Pancreas (tissue), 10 donors: Measurements from ENCODE around the gene MAP3K5. TPM values are rescaled to one million over a fixed set of nuclear protein-coding genes. Genes with fewer than 3 reads are reported as not detected.

Experiments
- ATAC-seq, 4 donors: fragments of 200-7000 bp; cut with Tn5 transposase; one replicate each; pipeline versions ENCODE4 v1.8.0 to v1.9.1; 2020; ENCODE audit warnings: mild to moderate bottlenecking in 4 of 4, moderate library complexity in 4 of 4
- DNase-seq, 6 donors: peaks; one replicate each; pipeline ENCODE4 v3.0.0-alpha.2; 2020
- FAIRE-seq: peaks from 2 replicates; lab custom pipeline; 2012; peaks lifted over from hg19 to GRCh38; lab: Jason Lieb, UNC
- H3K27ac ChIP-seq, 4 donors: fragments of 200-600 bp; sonication (generic); 1 replicate in 3 of 4; 2 replicates in 1 of 4; pipeline versions ENCODE4 v1.5.0 to v1.8.0; 2020
- H3K27me3 ChIP-seq, 4 donors: fragments of 200-600 bp; one replicate each; pipeline ENCODE4 v1.8.0; 2021
- H3K36me3 ChIP-seq, 3 donors: fragments of 200-600 bp; sonication (generic) in 1 of 3; one replicate each; pipeline versions ENCODE4 v1.5.0 to v1.8.0; 2020 to 2021
- H3K4me1 ChIP-seq, 3 donors: fragments of 200-600 bp; one replicate each; pipeline ENCODE4 v1.8.0; 2021
- H3K4me3 ChIP-seq, 4 donors: fragments of 200-600 bp; sonication (generic) in 2 of 4; one replicate each; pipeline versions ENCODE4 v1.5.0 to v1.8.0; 2020 to 2021
- H3K9me3 ChIP-seq, 4 donors: fragments of 200-600 bp; one replicate each; pipeline ENCODE4 v1.8.0; 2021
- CTCF ChIP-seq, 4 donors: fragments of 200-600 bp; sonication (generic) in 3 of 4; IDR thresholded peaks; one replicate each; pipeline versions ENCODE4 v1.5.0 to v1.8.0; 2021; ENCODE audit warnings: antibody characterized with exemption in 4 of 4
- WGBS, 2 donors: extraction: QIAGEN DNeasy Blood & Tissue Kit; methylation state at CpG; one replicate each; pipeline ENCODE4 v1.1.7; 2013; 5-methylcytosine and 5-hydroxymethylcytosine counted together
- intact Hi-C, 3 donors: fragments of 100-400 bp; cut with DNase I; formaldehyde crosslinking; loops; one replicate each; pipeline versions ENCODE4 v1.11.1 to v1.14.2; 2022
- polyA plus RNA-seq, 2 donors: library from polyadenylated mRNA; stranded (reverse); fragments of 200-250 nt; gene quantifications; one replicate each; pipeline ENCODE4 v1.2.3, GENCODE V29; 2013
- total RNA-seq, 6 donors: library from RNA; stranded (reverse); fragmentation: NEBNext Ultra II Directional in 4 of 6; extraction: Animal tissue kit (Norgen Biotek cat#: 25700) in 4 of 6; gene quantifications; one replicate each; pipeline versions ENCODE4 v1.2.1 to v1.2.4, GENCODE V29; 2021 to 2023
- donor health status: healthy with polysubstance abuse.
- donor health status: DM: no; HTN: no; CAD: no; lungs with moderate emphysema.
- donor health status: DM: no; HTN: no; CAD: no.
- donor health status: control.
- donor health status: control.
- donor health status: Bipolar disorder and iron deficiency.
- donor health status: DM: yes; HTN: yes; CAD: no.
- donor health status: DM: no; HTN: no; CAD: no.
- donor health status: DM: no; HTN: no; CAD: no.
- donor health status: DM: yes; HTN: yes; CAD: no.

MAP3K5 gene
- total and polyA plus RNA-seq, 8 donors: 6.7 to 28.6 (median 19.4) TPM

- Histone ChIP-seq H3K4me1 (peaks cover 0 to 14% (median 12%) of the 10 kb centered on the region in 3 donors), H3K4me3 (no peak overlapping the region), H3K36me3 (no peaks in the 10 kb centered on the region), H3K9me3 (no peaks in the 10 kb centered on the region), H3K27me3 (no peaks in the 10 kb centered on the region), H3K27ac (no peak overlapping the region)
- FAIRE-seq (no peak), DNase-seq (no peak), ATAC-seq (no peak)
- WGBS, 2 donors: 68 to 69% methylated on average over 1 of the region's 1 CpG
- TF ChIP-seq CTCF (IDR thresholded peaks at IDR 0.05): no peak
- intact Hi-C loops: no loop called here
These were observed 57.3 kb downstream of the MAP3K5 start for GRCh38 chr6:136734977-136735376.

DNA sequence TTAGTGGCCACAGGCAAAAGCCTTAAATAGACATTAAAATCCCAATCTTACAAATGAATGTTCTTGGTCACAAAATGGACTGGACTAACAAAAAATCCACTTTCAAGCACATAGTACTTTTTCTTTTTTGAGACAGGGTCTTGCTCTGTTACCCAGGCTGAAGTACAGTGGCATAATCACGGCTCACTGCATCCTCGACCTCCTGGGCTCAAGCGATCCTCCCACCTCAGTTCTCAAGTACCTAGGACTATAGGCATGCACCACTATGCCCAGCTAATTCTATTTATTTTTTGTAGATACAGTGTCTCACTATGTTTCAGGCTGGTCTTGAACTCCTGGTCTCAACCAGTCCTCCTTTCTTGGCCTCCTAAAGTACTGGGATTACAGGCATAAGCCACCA lies 59.4 kb downstream of the MAP3K5 start:
- FAIRE-seq (no peak), ATAC-seq (no peak), DNase-seq (no peak)
- no peak overlapping the region for H3K4me3 ChIP-seq
- 93 to 98% methylated on average over 3 of the region's 3 CpGs for WGBS, 2 donors
- TF ChIP-seq CTCF (IDR thresholded peaks at IDR 0.05): no peak
- H3K27ac ChIP-seq: no peak overlapping the region
- H3K36me3 ChIP-seq: no peaks in the 10 kb centered on the region
- no peaks in the 10 kb centered on the region for H3K27me3 ChIP-seq
- H3K9me3 ChIP-seq: no peaks in the 10 kb centered on the region
- intact Hi-C loops: no loop called here
- peaks cover 0 to 18% (median 9%) of the 10 kb centered on the region in 3 donors for H3K4me1 ChIP-seq

DNA sequence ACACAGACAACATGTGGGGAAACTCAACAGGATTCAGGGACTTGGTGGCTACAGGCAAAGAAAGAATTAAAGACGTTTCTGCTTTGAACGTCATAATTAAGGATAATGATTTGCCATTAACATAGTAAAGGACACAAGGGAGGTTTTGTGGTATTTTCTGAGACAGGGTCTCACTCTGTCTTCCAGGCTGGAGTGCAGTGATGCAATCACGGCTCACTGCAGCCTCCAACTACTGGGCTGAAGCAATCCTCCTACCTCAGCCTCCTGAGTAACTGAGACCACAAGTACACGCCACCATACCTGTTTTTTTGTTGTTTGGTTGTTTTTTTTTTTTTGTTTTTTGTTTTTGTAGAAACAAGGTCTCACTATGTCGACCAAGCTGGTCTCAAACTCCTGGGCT lies 62.4 kb downstream of the MAP3K5 start:
- no peak for TF ChIP-seq CTCF (IDR thresholded peaks at IDR 0.05)
- intact Hi-C loops: no loop called here
- Histone ChIP-seq H3K27me3 (no peaks in the 10 kb centered on the region), H3K27ac (no peak overlapping the region), H3K4me3 (no peak overlapping the region), H3K9me3 (no peaks in the 10 kb centered on the region), H3K36me3 (no peaks in the 10 kb centered on the region), H3K4me1 (peaks cover 0 to 25% (median 17%) of the 10 kb centered on the region in 3 donors)
- FAIRE-seq: no peak
- 81 to 85% methylated on average over 5 of the region's 5 CpGs for WGBS, 2 donors
- DNase-seq: no peak
- ATAC-seq: no peak

DNA sequence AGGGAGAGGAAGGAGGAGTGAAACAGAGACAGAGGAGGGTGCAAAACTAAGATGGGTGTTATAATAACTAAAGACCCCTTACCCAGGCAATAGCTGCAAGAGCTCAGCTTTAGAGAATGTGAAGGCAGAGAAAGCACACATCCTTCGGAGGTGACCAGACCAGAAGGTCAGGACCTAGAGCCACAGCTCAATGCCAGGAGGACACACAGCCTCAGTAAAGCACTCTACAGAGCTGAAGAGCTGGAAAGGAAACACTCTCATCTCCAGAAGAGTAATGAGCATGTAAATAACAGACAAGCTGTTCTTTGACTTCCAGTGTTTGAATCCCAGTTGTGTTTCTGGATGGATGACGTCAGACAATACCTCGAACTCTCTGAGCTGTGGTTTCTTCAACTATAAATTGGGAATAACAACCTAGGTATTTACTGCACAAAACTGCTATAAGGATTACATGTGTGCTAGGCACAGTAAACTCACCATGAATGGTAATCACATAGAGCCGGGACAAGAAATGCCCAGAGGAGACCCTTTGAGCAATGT lies 63.2 kb downstream of the MAP3K5 start:
- ATAC-seq (peak in 1 of 4 donors; percentile 13), DNase-seq (no peak), FAIRE-seq (no peak)
- TF ChIP-seq CTCF (IDR thresholded peaks at IDR 0.05): no peak
- no peaks in the 10 kb centered on the region for H3K9me3 ChIP-seq
- H3K27me3 ChIP-seq: no peaks in the 10 kb centered on the region
- intact Hi-C loops: no loop called here
- 82 to 95% methylated on average over 4 of the region's 4 CpGs for WGBS, 2 donors
- H3K36me3 ChIP-seq: no peaks in the 10 kb centered on the region
- no peak overlapping the region for H3K27ac ChIP-seq
- H3K4me3 ChIP-seq: no peak overlapping the region
- peaks cover 0 to 26% (median 17%) of the 10 kb centered on the region in 3 donors for H3K4me1 ChIP-seq
